Suprapubic skin (tissue), 4 donors: ENCODE measurements around the gene TBCE. TPM values are rescaled to one million over a fixed set of nuclear protein-coding genes. Genes with fewer than 3 reads are reported as not detected.

Experiments
- DNase-seq, 2 donors: peaks; one replicate each; pipeline ENCODE4 v3.0.0-alpha.2; 2019; ENCODE audit warnings: low spot score in 2 of 2
- H3K27ac ChIP-seq: fragments of 200-600 bp; sonication (generic); one replicate; pipeline ENCODE4 v1.5.1; 2019
- H3K27me3 ChIP-seq: fragments of 200-600 bp; sonication (generic); one replicate; pipeline ENCODE4 v1.5.1; 2019
- H3K36me3 ChIP-seq: fragments of 200-600 bp; sonication (generic); one replicate; pipeline ENCODE4 v1.5.1; 2019
- H3K4me1 ChIP-seq: fragments of 200-600 bp; sonication (generic); one replicate; pipeline ENCODE4 v1.5.1; 2019
- H3K4me3 ChIP-seq: fragments of 200-600 bp; sonication (generic); one replicate; pipeline ENCODE4 v1.5.1; 2019; ENCODE audit warnings: mild to moderate bottlenecking
- H3K9me3 ChIP-seq: fragments of 200-600 bp; sonication (generic); one replicate; pipeline ENCODE4 v1.5.1; 2019
- EP300 ChIP-seq: sonication (generic); formaldehyde crosslinking; IDR thresholded peaks from one replicate; pipeline ENCODE4 v1.6.1; 2017; ENCODE audit warnings: antibody characterized with exemption
- POLR2A ChIP-seq, 2 donors: fragments of 450-650 bp; IDR thresholded peaks; one replicate each; pipeline ENCODE4 v1.6.1; 2017; ENCODE audit warnings: antibody characterized with exemption in 2 of 2, mild to moderate bottlenecking in 2 of 2, moderate library complexity in 2 of 2
- POLR2AphosphoS5 ChIP-seq, 3 donors: sonication (generic); formaldehyde crosslinking; IDR thresholded peaks; one replicate each; pipeline ENCODE4 v1.6.1; 2017; ENCODE audit warnings: antibody characterized with exemption in 3 of 3
- WGBS: methylation state at CpG from one replicate; pipeline ENCODE4 v1.1.5; 2018; 5-methylcytosine and 5-hydroxymethylcytosine counted together
- total RNA-seq, 4 donors: library from RNA; depleted of rRNA; stranded (reverse); fragments of >200 nt; gene quantifications; one replicate each; pipeline ENCODE4 v1.1.0, GENCODE V29; 2016
- TF ChIP-seq, protein P1 (sequence below), 2 donors: fragments of 200-600 bp in 1 of 2; fragments of 450-650 bp in 1 of 2; sonication (generic) in 1 of 2; IDR thresholded peaks; one replicate each; pipeline ENCODE4 v1.5.1; 2016 to 2019; ENCODE audit warnings: antibody characterized with exemption in 2 of 2, mild to moderate bottlenecking in 1 of 2, moderate library complexity in 1 of 2

Gene TBCE
- total RNA-seq, 4 donors from 2014 or later, result 12.0 to 33.3 (median 21.1) TPM

GRCh38 chr1:235329139-235329902 lies 37.9 kb upstream of the TBCE start:
- no peaks in the 10 kb centered on the region for H3K36me3 ChIP-seq
- H3K9me3 ChIP-seq, result no peaks in the 10 kb centered on the region
- H3K27me3 ChIP-seq, result no peaks in the 10 kb centered on the region
- peaks cover 56% of the 10 kb centered on the region for H3K4me1 ChIP-seq
- TF ChIP-seq, protein P1, sequence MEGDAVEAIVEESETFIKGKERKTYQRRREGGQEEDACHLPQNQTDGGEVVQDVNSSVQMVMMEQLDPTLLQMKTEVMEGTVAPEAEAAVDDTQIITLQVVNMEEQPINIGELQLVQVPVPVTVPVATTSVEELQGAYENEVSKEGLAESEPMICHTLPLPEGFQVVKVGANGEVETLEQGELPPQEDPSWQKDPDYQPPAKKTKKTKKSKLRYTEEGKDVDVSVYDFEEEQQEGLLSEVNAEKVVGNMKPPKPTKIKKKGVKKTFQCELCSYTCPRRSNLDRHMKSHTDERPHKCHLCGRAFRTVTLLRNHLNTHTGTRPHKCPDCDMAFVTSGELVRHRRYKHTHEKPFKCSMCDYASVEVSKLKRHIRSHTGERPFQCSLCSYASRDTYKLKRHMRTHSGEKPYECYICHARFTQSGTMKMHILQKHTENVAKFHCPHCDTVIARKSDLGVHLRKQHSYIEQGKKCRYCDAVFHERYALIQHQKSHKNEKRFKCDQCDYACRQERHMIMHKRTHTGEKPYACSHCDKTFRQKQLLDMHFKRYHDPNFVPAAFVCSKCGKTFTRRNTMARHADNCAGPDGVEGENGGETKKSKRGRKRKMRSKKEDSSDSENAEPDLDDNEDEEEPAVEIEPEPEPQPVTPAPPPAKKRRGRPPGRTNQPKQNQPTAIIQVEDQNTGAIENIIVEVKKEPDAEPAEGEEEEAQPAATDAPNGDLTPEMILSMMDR (IDR thresholded peaks at IDR 0.05), result no peak
- TF ChIP-seq POLR2AphosphoS5 (IDR thresholded peaks at IDR 0.05), result no peak
- TF ChIP-seq POLR2A (IDR thresholded peaks at IDR 0.05), result no peak
- TF ChIP-seq EP300, result no peak
- 2% methylated on average over 24 of the region's 24 CpGs for WGBS
- H3K27ac ChIP-seq, result peak overlapping the region; percentile 97
- peak overlapping the region; percentile 99 for H3K4me3 ChIP-seq
- no peak for DNase-seq

- DNase-seq, result no peak
- H3K36me3 ChIP-seq, result peaks cover 2% of the 10 kb centered on the region
- H3K4me1 ChIP-seq, result peaks cover 41% of the 10 kb centered on the region
- no peaks in the 10 kb centered on the region for H3K27me3 ChIP-seq
- H3K9me3 ChIP-seq, result no peaks in the 10 kb centered on the region
- no peak overlapping the region for H3K4me3 ChIP-seq
- 83% methylated on average over 5 of the region's 5 CpGs for WGBS
- TF ChIP-seq POLR2AphosphoS5 (IDR thresholded peaks at IDR 0.05) (no peak), EP300 (no peak), POLR2A (IDR thresholded peaks at IDR 0.05) (no peak)
- TF ChIP-seq, protein P1 (IDR thresholded peaks at IDR 0.05), result no peak
- H3K27ac ChIP-seq, result no peak overlapping the region
Measured at GRCh38 chr1:235330918-235331285, 36.3 kb upstream of the TBCE start.

DNA sequence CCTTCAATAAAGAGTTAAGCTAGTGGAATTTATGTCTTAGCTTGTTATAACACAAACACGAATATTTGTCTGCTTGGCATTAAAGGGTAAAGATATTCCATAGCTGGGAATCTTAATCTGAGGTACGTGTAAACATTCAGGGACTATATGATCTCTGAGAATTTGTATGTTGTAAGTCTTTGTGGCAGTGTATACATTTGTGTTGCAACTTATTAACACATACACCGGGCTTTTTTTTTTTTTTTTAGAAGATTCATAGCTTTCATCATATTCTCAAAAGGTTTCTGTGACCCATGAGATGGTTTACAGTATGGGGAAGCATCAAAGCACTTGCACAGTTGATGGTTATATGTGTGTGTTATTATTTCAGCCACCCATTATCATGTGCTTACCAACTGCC lies 35.8 kb upstream of the TBCE start:
- Histone ChIP-seq H3K27ac (no peak overlapping the region), H3K4me1 (peaks cover 36% of the 10 kb centered on the region), H3K4me3 (no peak overlapping the region), H3K9me3 (no peaks in the 10 kb centered on the region), H3K27me3 (no peaks in the 10 kb centered on the region), H3K36me3 (peaks cover 7% of the 10 kb centered on the region)
- TF ChIP-seq POLR2A (IDR thresholded peaks at IDR 0.05) (no peak), EP300 (no peak), POLR2AphosphoS5 (IDR thresholded peaks at IDR 0.05) (no peak)
- TF ChIP-seq, protein P1 (IDR thresholded peaks at IDR 0.05), result no peak
- DNase-seq, result no peak
- 39% methylated on average over 3 of the region's 3 CpGs for WGBS

- Histone ChIP-seq H3K4me1 (peaks cover 5% of the 10 kb centered on the region), H3K4me3 (no peak overlapping the region), H3K36me3 (peaks cover 37% of the 10 kb centered on the region), H3K27me3 (no peaks in the 10 kb centered on the region), H3K9me3 (no peaks in the 10 kb centered on the region), H3K27ac (no peak overlapping the region)
- 80% methylated on average over 4 of the region's 4 CpGs for WGBS
- TF ChIP-seq EP300, result no peak
- TF ChIP-seq POLR2A (IDR thresholded peaks at IDR 0.05), result no peak
- no peak for TF ChIP-seq POLR2AphosphoS5 (IDR thresholded peaks at IDR 0.05)
- TF ChIP-seq, protein P1 (IDR thresholded peaks at IDR 0.05), result no peak
- DNase-seq, result no peak
Measured at GRCh38 chr1:235336903-235337302, 30.3 kb upstream of the TBCE start.

- no peaks in the 10 kb centered on the region for H3K27me3 ChIP-seq
- no peak overlapping the region for H3K27ac ChIP-seq
- H3K4me3 ChIP-seq, result no peak overlapping the region
- H3K36me3 ChIP-seq, result peaks cover 54% of the 10 kb centered on the region
- TF ChIP-seq, protein P1 (IDR thresholded peaks at IDR 0.05), result no peak
- TF ChIP-seq EP300 (no peak), POLR2A (IDR thresholded peaks at IDR 0.05) (no peak), POLR2AphosphoS5 (IDR thresholded peaks at IDR 0.05) (no peak)
- 81% methylated on average over 8 of the region's 8 CpGs for WGBS
- no peaks in the 10 kb centered on the region for H3K4me1 ChIP-seq
- H3K9me3 ChIP-seq, result no peaks in the 10 kb centered on the region
- no peak for DNase-seq
Measured at GRCh38 chr1:235339746-235340145, 27.5 kb upstream of the TBCE start.
